Suprapubic skin (tissue), 4 donors: ENCODE measurements around the gene PDE4D.

Experiments used
- CTCF ChIP-seq, 2 donors: fragments of 200-600 bp in 1 of 2; fragments of 450-650 bp in 1 of 2; sonication (generic) in 1 of 2; IDR thresholded peaks; one replicate each; pipeline ENCODE4 v1.5.1; 2016 to 2019; ENCODE audit warnings: antibody characterized with exemption in 2 of 2, mild to moderate bottlenecking in 1 of 2, moderate library complexity in 1 of 2
- POLR2A ChIP-seq, 2 donors: fragments of 450-650 bp; IDR thresholded peaks; one replicate each; pipeline ENCODE4 v1.6.1; 2017; ENCODE audit warnings: antibody characterized with exemption in 2 of 2, mild to moderate bottlenecking in 2 of 2, moderate library complexity in 2 of 2
- POLR2AphosphoS5 ChIP-seq, 3 donors: sonication (generic); formaldehyde crosslinking; IDR thresholded peaks; one replicate each; pipeline ENCODE4 v1.6.1; 2017; ENCODE audit warnings: antibody characterized with exemption in 3 of 3

GRCh38 chr5:59276917-59277372, 616.6 kb downstream of the PDE4D start:
- no peak for TF ChIP-seq CTCF (IDR thresholded peaks at IDR 0.05)
- no peak for TF ChIP-seq POLR2A (IDR thresholded peaks at IDR 0.05)
- no peak for TF ChIP-seq POLR2AphosphoS5 (IDR thresholded peaks at IDR 0.05)
